GM12872 (cell line): ENCODE results near the gene PPIL3.

ENCODE experiments used
- CTCF ChIP-seq: IDR thresholded peaks from 3 replicates; pipeline ENCODE4 v1.5.1; 2011; ENCODE audit warnings: low read depth, mild to moderate bottlenecking, low read length, moderate library complexity; ENCODE audit not compliant: insufficient read depth

The PPIL3 gene

GRCh38 chr2:200905618-200906296, 16.9 kb upstream of the PPIL3 start:
- peak; percentile 71 for TF ChIP-seq CTCF

GRCh38 chr2:200901459-200902072, 12.7 kb upstream of the PPIL3 start:
- peak; percentile 83 for TF ChIP-seq CTCF

- no peak for TF ChIP-seq CTCF
These were observed 10.6 kb upstream of the PPIL3 start for GRCh38 chr2:200899482-200899881.

GRCh38 chr2:200878289-200878880, 10.5 kb downstream of the PPIL3 start:
- TF ChIP-seq CTCF: no peak

GRCh38 chr2:200877443-200877842, 11.4 kb downstream of the PPIL3 start:
- TF ChIP-seq CTCF: no peak

- TF ChIP-seq CTCF: no peak
These were observed 15.3 kb downstream of the PPIL3 start for GRCh38 chr2:200873560-200873959.

- no peak for TF ChIP-seq CTCF
These were observed 17.7 kb downstream of the PPIL3 start for GRCh38 chr2:200871151-200871550.
